GM20000 (cell line): ENCODE results near the gene STUM.
"Not testable (repeated sequence)": the region's sequence is repeated elsewhere in the genome, so short reads cannot be mapped to it uniquely, and the experiment has no call there.

Experiments
- DNase-seq: peaks from one replicate; pipeline ENCODE4 v3.0.0; 2012; ENCODE audit warnings: low spot score
- TF ChIP-seq, protein P1 (sequence below): IDR thresholded peaks from 2 replicates; pipeline ENCODE4 v1.5.1; 2012; ENCODE audit warnings: mild to moderate bottlenecking, control low read depth; ENCODE audit errors: extremely low read depth, missing control alignments

STUM gene

DNA sequence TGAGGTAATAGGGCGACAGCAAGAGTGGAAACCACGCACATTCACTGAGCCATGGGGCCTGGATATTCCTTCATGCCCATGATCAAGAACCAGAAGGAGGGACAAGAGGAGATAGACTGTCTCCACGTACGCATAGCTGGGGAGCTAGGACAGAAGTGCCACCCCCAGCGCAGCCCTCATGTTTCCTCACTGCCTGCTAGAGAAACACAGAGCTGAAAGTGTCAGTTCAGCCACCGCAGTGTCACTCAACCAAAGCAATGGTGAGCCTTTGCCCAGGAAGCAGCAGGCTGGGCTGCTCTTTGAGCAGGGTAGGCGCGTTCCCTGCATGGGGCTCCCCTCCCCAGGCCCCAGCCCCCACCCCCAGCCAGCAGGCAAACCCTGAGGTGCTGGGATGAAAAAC, 68.5 kb downstream of the STUM start:
- no peak for DNase-seq
- TF ChIP-seq, protein P1, sequence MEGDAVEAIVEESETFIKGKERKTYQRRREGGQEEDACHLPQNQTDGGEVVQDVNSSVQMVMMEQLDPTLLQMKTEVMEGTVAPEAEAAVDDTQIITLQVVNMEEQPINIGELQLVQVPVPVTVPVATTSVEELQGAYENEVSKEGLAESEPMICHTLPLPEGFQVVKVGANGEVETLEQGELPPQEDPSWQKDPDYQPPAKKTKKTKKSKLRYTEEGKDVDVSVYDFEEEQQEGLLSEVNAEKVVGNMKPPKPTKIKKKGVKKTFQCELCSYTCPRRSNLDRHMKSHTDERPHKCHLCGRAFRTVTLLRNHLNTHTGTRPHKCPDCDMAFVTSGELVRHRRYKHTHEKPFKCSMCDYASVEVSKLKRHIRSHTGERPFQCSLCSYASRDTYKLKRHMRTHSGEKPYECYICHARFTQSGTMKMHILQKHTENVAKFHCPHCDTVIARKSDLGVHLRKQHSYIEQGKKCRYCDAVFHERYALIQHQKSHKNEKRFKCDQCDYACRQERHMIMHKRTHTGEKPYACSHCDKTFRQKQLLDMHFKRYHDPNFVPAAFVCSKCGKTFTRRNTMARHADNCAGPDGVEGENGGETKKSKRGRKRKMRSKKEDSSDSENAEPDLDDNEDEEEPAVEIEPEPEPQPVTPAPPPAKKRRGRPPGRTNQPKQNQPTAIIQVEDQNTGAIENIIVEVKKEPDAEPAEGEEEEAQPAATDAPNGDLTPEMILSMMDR = no peak

DNA sequence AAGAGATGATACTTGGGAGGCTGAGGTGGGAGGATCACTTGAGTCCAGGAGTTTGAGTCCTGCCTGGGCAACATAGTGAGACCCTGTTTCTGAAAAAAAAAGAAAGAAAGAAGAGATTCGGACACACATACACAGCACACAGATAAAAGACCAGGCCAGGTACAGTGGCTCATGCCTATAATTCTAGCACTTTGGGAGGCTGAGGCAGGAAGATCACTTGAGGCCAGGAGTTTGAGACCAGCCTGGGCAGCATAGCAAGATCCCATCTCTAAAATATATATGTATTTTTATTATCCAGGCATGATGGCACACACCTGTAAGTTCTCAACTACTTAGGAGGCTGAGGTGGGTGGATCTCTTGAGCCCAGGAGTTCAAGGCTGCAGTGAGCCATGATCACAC, 69.2 kb downstream of the STUM start:
- not testable (repeated sequence) for DNase-seq

DNA sequence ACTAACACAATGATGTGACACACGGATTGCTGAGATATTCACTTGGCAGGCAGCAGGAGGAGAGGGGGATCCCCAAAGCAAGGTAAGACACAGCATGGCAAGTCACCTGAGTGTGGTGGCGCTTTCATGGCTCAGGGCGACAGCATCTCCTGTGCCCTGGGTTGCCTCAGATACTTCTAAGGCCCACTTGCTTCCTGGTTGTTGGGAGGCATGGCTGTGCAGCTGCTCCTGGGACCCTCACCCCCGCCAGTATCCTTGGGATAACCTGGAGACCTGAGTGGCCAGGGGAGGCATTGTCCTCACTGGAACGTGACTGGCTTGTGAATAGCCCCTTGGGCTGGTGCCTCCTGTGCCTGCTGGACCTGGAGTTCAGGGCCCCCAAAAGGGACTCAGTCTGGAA, 69.8 kb downstream of the STUM start:
- TF ChIP-seq, protein P1 = no peak
- no peak for DNase-seq

DNA sequence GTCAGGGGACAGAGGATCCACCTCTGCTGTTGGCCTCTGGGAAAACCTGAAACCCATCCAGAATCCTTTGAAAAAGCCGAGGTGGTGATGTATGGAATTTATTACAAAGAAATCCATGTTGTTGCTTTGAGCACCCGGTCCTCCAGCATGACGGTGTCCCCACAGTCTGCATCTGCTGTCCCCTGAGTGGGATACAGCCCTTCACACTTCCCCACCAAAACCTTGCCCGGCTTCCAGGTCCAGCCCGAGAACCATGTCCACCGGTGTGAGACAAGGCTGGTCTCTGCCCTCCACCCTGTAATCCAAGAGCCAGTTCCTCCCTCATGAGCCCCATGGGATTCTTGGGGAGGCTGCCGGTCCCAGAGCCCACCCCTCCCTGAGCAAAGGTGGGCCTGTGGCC, 70.5 kb downstream of the STUM start:
- TF ChIP-seq, protein P1 = no peak
- no peak for DNase-seq

DNA sequence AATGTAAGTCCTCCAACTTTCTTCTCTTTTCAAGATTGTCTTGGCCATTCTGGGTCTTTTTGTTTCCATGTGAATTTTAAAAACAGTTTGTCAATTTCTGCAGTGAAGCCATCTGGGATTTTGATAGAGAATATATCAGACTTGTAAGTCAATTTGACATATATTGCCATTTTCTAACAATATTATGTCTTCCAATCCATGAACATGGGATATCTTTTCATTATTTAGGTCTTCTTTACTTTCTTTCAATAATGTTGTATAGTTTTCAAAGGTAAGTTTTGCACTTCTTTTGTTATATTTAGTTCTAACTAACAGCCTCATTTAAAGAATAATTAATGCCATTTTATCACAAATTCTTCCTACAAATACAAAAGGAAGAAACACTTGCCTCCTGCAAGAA, 73.4 kb downstream of the STUM start:
- no peak for DNase-seq
- TF ChIP-seq, protein P1 = no peak

DNA sequence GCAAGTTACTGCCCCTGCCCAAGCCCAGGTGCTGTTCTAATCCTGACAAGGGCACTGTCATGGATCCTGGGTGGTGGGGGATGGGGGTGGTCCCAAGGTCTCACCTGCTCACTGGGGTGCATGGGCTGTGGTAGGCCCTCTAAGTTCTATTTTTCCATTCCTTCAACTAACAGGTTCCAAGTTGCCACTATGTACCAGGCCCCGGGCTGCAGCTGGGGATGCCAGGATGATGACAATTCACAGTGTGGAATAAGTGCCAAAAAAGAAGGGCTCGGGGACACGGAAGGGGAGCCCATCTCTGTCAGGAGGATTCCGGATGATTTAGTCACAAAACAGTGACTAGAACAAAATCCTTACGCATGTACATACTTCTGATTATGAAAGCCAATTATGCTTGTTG, 76.0 kb downstream of the STUM start:
- TF ChIP-seq, protein P1 = no peak
- no peak for DNase-seq

DNA sequence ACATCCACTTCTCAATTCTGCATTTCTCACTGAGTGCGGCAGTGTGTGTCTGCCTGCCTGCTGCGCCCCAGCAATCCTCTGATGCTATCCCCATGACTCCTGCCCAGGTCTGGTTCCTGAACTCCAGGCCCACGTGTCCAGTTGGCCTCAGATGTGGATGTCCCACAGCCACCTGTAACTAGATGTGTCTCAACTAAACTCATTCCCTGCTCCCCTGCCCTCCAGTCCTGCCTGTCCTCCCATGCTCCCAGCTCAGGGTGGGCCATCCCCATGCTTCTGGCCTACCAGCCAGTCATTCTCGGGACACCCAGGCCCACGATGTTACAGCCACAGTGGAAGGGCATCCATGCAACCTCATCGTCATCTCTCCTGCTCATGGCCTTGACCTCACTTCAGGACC, 76.8 kb downstream of the STUM start:
- no peak for DNase-seq
- TF ChIP-seq, protein P1 = no peak

DNA sequence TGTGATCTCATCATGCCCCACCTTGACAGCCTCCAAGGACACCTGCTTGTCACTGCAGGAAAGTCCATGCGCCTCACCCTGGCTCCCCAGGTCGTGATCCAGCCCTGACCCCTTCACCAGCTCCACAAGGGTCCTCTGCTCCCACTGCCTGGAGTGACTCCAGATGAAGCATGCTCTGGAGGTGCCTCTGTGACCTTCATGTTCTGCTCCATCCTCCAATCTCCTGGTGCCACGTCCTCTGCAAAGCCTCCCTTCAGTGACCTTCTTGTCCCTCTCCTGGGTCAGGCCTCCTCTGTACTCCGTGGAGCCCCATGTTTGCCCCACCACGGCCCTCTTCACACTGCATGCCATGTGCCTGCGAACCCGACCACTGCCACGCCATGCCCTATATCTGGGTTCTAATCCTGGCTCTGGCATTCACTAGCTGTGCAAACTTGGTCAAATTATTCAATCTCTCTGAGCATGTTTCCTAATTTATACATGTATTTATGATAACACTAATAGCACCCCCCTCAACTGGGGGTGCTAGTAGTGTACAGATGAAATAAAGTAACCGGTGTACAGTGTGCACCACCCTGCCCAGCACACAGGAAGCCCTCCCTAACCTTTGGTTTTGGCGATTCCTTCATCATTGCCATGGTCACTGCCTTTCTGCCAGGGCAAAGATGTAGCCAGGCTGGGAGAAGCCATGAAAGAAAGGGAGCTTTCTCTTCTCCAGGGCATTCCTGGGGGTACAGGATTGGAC, 77.4 kb downstream of the STUM start:
- no peak for DNase-seq
- TF ChIP-seq, protein P1 = no peak
